Endothelial cell of umbilical vein (primary cell): ENCODE results near the gene PLEKHA7. TPM values are rescaled to one million over a fixed set of nuclear protein-coding genes. Genes with fewer than 3 reads are reported as not detected.

Experiments used
- BruUV-seq: library from RNA; stranded (reverse); fragments of 400-500 nt; replicated peaks from 2 replicates; lab custom pipeline; 2021; lab: Mats Ljungman, UMichigan
- CTCF ChIA-PET: fragments of 300-600, 350-600 bp; sonication (Branson Sonifier 250); formaldehyde crosslinking; loops from one replicate; lab custom pipeline; 2021; ENCODE audit warnings: antibody characterized with exemption, inconsistent platforms; lab: Charles Lee
- POLR2A ChIA-PET: fragments of 300-600, 350-600 bp; sonication (Branson Sonifier 250); formaldehyde crosslinking; loops from one replicate; lab custom pipeline; 2021; ENCODE audit warnings: antibody characterized with exemption, inconsistent platforms; lab: Charles Lee
- DNase-seq: peaks from one replicate; pipeline ENCODE4 v3.0.0-alpha.2; 2011; ENCODE audit warnings: low read depth, low spot score
- FAIRE-seq: peaks from 2 replicates; lab custom pipeline; 2011; peaks lifted over from hg19 to GRCh38; lab: Jason Lieb, UNC
- H2AFZ ChIP-seq: 2 replicates; pipeline ENCODE4 v1.6.0; 2012; ENCODE audit warnings: low read depth, low read length, control low read depth, inconsistent platforms
- H3K27ac ChIP-seq: 2 replicates; pipeline ENCODE4 v1.5.1; 2011; ENCODE audit warnings: low read depth, mild to moderate bottlenecking, control low read depth, low read length, moderate library complexity; ENCODE audit not compliant: insufficient read depth
- H3K27me3 ChIP-seq, 2 experiments: 2 replicates each; pipeline versions ENCODE4 v1.6.0 to v1.6.1; 2011; ENCODE audit warnings: low read length in 2 of 2, mixed read lengths in 1 of 2; ENCODE audit not compliant: control insufficient read depth in 2 of 2, insufficient read depth in 2 of 2
- H3K36me3 ChIP-seq, 2 experiments: 2 replicates in 1 of 2; 3 replicates in 1 of 2; pipeline ENCODE4 v1.5.1; 2011; ENCODE audit warnings: low read length in 2 of 2, mild to moderate bottlenecking in 1 of 2, moderate library complexity in 1 of 2; ENCODE audit not compliant: control insufficient read depth in 2 of 2, insufficient read depth in 2 of 2; ENCODE audit errors: extremely low read depth in 1 of 2
- H3K4me1 ChIP-seq: 3 replicates; pipeline ENCODE4 v1.5.1; 2011; ENCODE audit warnings: mild to moderate bottlenecking, low read length; ENCODE audit not compliant: control insufficient read depth, insufficient read depth; ENCODE audit errors: extremely low read depth
- H3K4me2 ChIP-seq: 2 replicates; pipeline ENCODE4 v1.6.1; 2011; ENCODE audit warnings: low read length, control low read depth, mixed read lengths; ENCODE audit not compliant: insufficient read depth
- H3K4me3 ChIP-seq, 3 experiments: fragments of 200-600 bp in 1 of 3; sonication (generic), shearing (Covaris generic) in 1 of 3; replicated peaks in 1 of 3; 2 replicates each; pipeline ENCODE4 v1.5.1; 2011 to 2016; ENCODE audit warnings: control low read depth in 3 of 3, low read length in 3 of 3, mild to moderate bottlenecking in 2 of 3, inconsistent platforms in 1 of 3, low read depth in 1 of 3, moderate library complexity in 1 of 3; ENCODE audit not compliant: insufficient read depth in 1 of 3
- H3K79me2 ChIP-seq: 2 replicates; pipeline ENCODE4 v1.6.0; 2012; ENCODE audit warnings: low read length, inconsistent platforms; ENCODE audit not compliant: control insufficient read depth, insufficient read depth
- H3K9ac ChIP-seq: replicated peaks from 2 replicates; pipeline ENCODE3; 2011; ENCODE audit warnings: low read length, control low read depth; ENCODE audit not compliant: insufficient read depth; ENCODE audit errors: extremely low read depth
- H3K9me1 ChIP-seq: replicated peaks from 3 replicates; pipeline ENCODE4 v1.6.0; 2011; ENCODE audit warnings: mild to moderate bottlenecking, low read length; ENCODE audit not compliant: control insufficient read depth, insufficient read depth; ENCODE audit errors: extremely low read depth
- H3K9me3 ChIP-seq: replicated peaks from 2 replicates; pipeline ENCODE4 v1.5.1; 2012; ENCODE audit warnings: low read length, inconsistent platforms; ENCODE audit not compliant: control insufficient read depth, insufficient read depth
- H4K20me1 ChIP-seq: replicated peaks from 2 replicates; pipeline ENCODE3; 2011; ENCODE audit warnings: mild to moderate bottlenecking, low read length; ENCODE audit not compliant: control insufficient read depth, insufficient read depth; ENCODE audit errors: extremely low read depth
- EZH2 ChIP-seq: IDR thresholded peaks from 2 replicates; pipeline ENCODE4 v1.6.1; 2012; ENCODE audit warnings: borderline replicate concordance, low read depth, mild to moderate bottlenecking, moderate library complexity, low read length, inconsistent platforms; ENCODE audit not compliant: severe bottlenecking
- FOS ChIP-seq: IDR thresholded peaks from 2 replicates; pipeline ENCODE4 v1.6.1; 2011; ENCODE audit warnings: mild to moderate bottlenecking, low read length, moderate library complexity, borderline replicate concordance; ENCODE audit not compliant: insufficient read depth
- GATA2 ChIP-seq: IDR thresholded peaks from 2 replicates; pipeline ENCODE4 v1.7.0; 2011; ENCODE audit warnings: low read depth, mild to moderate bottlenecking, moderate library complexity, mixed read lengths, low read length; ENCODE audit not compliant: insufficient read length, insufficient read depth
- JUN ChIP-seq: IDR thresholded peaks from 2 replicates; pipeline ENCODE4 v1.6.1; 2011; ENCODE audit warnings: borderline replicate concordance, low read depth; ENCODE audit not compliant: insufficient read length, insufficient read depth
- MYC ChIP-seq: IDR thresholded peaks from one replicate; pipeline ENCODE4 v1.6.1; 2011; ENCODE audit warnings: mild to moderate bottlenecking, low read depth, low read length
- POLR2A ChIP-seq: IDR thresholded peaks from 2 replicates; pipeline ENCODE4 v1.6.1; 2012; ENCODE audit warnings: low read depth, mild to moderate bottlenecking, control low read depth, low read length
- POLR2AphosphoS5 ChIP-seq: IDR thresholded peaks from 2 replicates; pipeline ENCODE4 v1.6.1; 2012; ENCODE audit warnings: low read depth, mild to moderate bottlenecking, control low read depth, low read length, moderate library complexity; ENCODE audit not compliant: insufficient read depth
- dilution Hi-C: fragments of 300-500 bp; cut with MboI; formaldehyde crosslinking; loops from one replicate; pipeline ENCODE4 v1.15.0; 2019; ENCODE audit warnings: low sequenced_read_pairs; ENCODE audit not compliant: extremely low pct_ligation_motif_present
- intact Hi-C: fragments of 100-400 bp; cut with micrococcal nuclease; formaldehyde crosslinking; loops from one replicate; pipeline ENCODE4 v1.10.0; 2022
- polyA plus RNA-seq, 4 experiments: library from polyadenylated mRNA; depleted of rRNA in 3 of 4; stranded (reverse) in 3 of 4; unstranded in 1 of 4; fragments of >200 nt; gene quantifications; 2 replicates each; pipeline versions ENCODE4 v1.2.1 to v1.2.3, GENCODE V29; 2011 to 2012; ENCODE audit warnings: missing spikeins in 1 of 4
- total RNA-seq: library from RNA; stranded (reverse); gene quantifications from 2 replicates; pipeline ENCODE4 v1.2.3, GENCODE V29; 2021
- TF ChIP-seq, protein P1 (sequence below): IDR thresholded peaks from 2 replicates; pipeline ENCODE4 v1.6.1; 2011; ENCODE audit not compliant: insufficient read depth, insufficient read length
- TF ChIP-seq, protein P2 (sequence below), 2 donors: IDR thresholded peaks; 1 replicate in 1 of 2; 2 replicates in 1 of 2; pipeline ENCODE4 v1.5.1; 2011; ENCODE audit warnings: low read length in 2 of 2, mild to moderate bottlenecking in 2 of 2, moderate library complexity in 2 of 2, control low read depth in 1 of 2, inconsistent platforms in 1 of 2, low read depth in 1 of 2; ENCODE audit not compliant: insufficient read depth in 1 of 2; ENCODE audit errors: extremely low read depth in 1 of 2

The PLEKHA7 gene
- total and polyA plus RNA-seq, 2 donors (not counting 3 experiments of a cell fraction or from before 2014, with no cell fraction given), result 1.7 to 3.8 TPM

DNA sequence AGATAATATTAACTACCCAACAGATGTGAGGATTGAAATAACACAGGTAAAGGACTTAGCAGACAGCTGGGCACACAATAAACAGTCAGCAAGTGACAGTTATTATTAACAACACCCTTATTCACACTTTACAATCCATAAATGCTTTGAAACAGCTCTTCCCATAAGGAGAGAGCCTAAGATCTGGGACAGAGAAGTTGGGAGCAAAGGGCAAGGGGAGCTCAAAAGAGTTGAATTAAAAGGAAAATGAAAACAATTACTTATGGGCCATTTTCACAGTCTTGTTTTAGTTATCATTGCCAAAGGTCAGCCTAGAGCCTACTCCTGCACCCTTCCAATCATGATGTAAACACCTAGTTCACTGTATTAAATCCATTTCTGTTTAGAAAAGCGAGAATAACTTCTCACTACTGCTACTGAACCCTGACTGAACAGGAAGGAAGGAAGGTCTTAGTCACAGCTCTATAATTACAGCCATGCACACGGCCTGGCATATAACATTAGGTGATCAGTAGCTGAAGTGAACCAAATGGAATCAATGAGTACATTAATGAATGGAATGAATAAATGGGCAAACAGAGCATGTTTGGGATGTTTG lies 111.3 kb downstream of the PLEKHA7 start:
- Histone ChIP-seq H3K9me3 (no peaks in the 10 kb centered on the region), H3K4me3 (peak overlapping the region in 1 of 3 experiments; percentile 20), H3K4me2 (peak overlapping the region; percentile 86), H3K36me3 (no peaks in the 10 kb centered on the region), H3K9me1 (no peaks in the 10 kb centered on the region), H4K20me1 (no peaks in the 10 kb centered on the region), H2AFZ (no peak overlapping the region), H3K27me3 (no peaks in the 10 kb centered on the region), H3K9ac (no peak overlapping the region), H3K4me1 (peaks cover 26% of the 10 kb centered on the region), H3K27ac (peak overlapping the region; percentile 72), H3K79me2 (no peaks in the 10 kb centered on the region)
- CTCF ChIA-PET, result interaction anchor here (0.8 to 1.7 kb wide), 9 partner anchors 10 to 160 kb away, joined by 3 to 8 read pairs (median 4); no protein-coding TSS in a partner anchor
- POLR2A ChIA-PET, result interaction anchor here (0.6 kb wide), 2 partner anchors 87 to 188 kb away, joined by 3 to 8 read pairs; no protein-coding TSS in a partner anchor
- intact Hi-C loops (loop anchor here (2.0 kb wide), 2 partner anchors 16 to 112 kb away; no protein-coding TSS in a partner anchor), dilution Hi-C loops (no loop called here)
- BruUV-seq, result no TSS peak
- DNase-seq, result peak; percentile 80
- TF ChIP-seq MYC, result no peak
- TF ChIP-seq GATA2, result peak; percentile 18
- no peak for TF ChIP-seq EZH2
- TF ChIP-seq, protein P1, sequence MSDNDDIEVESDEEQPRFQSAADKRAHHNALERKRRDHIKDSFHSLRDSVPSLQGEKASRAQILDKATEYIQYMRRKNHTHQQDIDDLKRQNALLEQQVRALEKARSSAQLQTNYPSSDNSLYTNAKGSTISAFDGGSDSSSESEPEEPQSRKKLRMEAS, result no peak
- TF ChIP-seq POLR2AphosphoS5, result peak; percentile 32
- no peak for TF ChIP-seq POLR2A
- peak; percentile 58 for TF ChIP-seq FOS
- TF ChIP-seq JUN, result peak; percentile 92
- TF ChIP-seq, protein P2, sequence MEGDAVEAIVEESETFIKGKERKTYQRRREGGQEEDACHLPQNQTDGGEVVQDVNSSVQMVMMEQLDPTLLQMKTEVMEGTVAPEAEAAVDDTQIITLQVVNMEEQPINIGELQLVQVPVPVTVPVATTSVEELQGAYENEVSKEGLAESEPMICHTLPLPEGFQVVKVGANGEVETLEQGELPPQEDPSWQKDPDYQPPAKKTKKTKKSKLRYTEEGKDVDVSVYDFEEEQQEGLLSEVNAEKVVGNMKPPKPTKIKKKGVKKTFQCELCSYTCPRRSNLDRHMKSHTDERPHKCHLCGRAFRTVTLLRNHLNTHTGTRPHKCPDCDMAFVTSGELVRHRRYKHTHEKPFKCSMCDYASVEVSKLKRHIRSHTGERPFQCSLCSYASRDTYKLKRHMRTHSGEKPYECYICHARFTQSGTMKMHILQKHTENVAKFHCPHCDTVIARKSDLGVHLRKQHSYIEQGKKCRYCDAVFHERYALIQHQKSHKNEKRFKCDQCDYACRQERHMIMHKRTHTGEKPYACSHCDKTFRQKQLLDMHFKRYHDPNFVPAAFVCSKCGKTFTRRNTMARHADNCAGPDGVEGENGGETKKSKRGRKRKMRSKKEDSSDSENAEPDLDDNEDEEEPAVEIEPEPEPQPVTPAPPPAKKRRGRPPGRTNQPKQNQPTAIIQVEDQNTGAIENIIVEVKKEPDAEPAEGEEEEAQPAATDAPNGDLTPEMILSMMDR (IDR thresholded peaks at IDR 0.05; ENCODE audit: extremely low read depth in 1 of 2, insufficient read depth in 1 of 2, low read depth in 1 of 2, low read length in 2 of 2), result no peak
- peak; percentile 84 for FAIRE-seq
